Measurements from ENCODE around the gene FEN1. TPM values are rescaled to one million over a fixed set of nuclear protein-coding genes. Genes with fewer than 3 reads are reported as not detected.

Gene FEN1
- total and polyA plus RNA-seq, 2 donors from 2014 or later: 8.5 to 8.8 TPM

GRCh38 chr11:61812736-61813411 lies 20.2 kb downstream of the FEN1 start:
- intact Hi-C loops (cut with DNase I): no loop called here
- Histone ChIP-seq H3K4me1 (ENCODE audit: control insufficient read depth in 2 of 3, insufficient read depth in 2 of 3, low read depth in 1 of 3, low read length in 3 of 3) (peaks cover 0 to 8% (median 0%) of the 10 kb centered on the region in 3 donors), H3K27ac (ENCODE audit: low read depth in 2 of 2, low read length in 2 of 2) (no peak overlapping the region), H3K9ac (ENCODE audit: low read length in 3 of 3) (no peak overlapping the region), H3K9me3 (ENCODE audit: control insufficient read depth in 2 of 3, insufficient read depth in 1 of 3, low read length in 3 of 3) (no peaks in the 10 kb centered on the region), H3K27me3 (ENCODE audit: control insufficient read depth, insufficient read depth, low read length) (no peaks in the 10 kb centered on the region), H3K36me3 (ENCODE audit: control insufficient read depth in 2 of 3, insufficient read depth in 3 of 3, low read length in 3 of 3) (peaks cover 0 to 3% (median 2%) of the 10 kb centered on the region in 3 donors), H3K4me3 (ENCODE audit: low read length in 3 of 3) (no peak overlapping the region)
- FAIRE-seq (no peak), DNase-seq (peak in 1 of 5 donors; percentile 31)
- no peak for TF ChIP-seq CTCF (IDR thresholded peaks at IDR 0.05; ENCODE audit: borderline replicate concordance, extremely low read depth, insufficient read depth)

GRCh38 chr11:61814247-61814957 lies 21.7 kb downstream of the FEN1 start:
- H3K4me3 ChIP-seq (ENCODE audit: low read length in 3 of 3): peak overlapping the region; percentile 49 to 79 (median 54)
- peaks cover 0 to 3% (median 2%) of the 10 kb centered on the region in 3 donors for H3K36me3 ChIP-seq (ENCODE audit: control insufficient read depth in 2 of 3, insufficient read depth in 3 of 3, low read length in 3 of 3)
- H3K27ac ChIP-seq (ENCODE audit: low read depth in 2 of 2, low read length in 2 of 2): peak overlapping the region; percentile 74 to 75
- H3K9ac ChIP-seq (ENCODE audit: low read length in 3 of 3): peak overlapping the region in 2 of 3 donors; percentile 21 to 34
- FAIRE-seq: no peak
- no peak for TF ChIP-seq CTCF (IDR thresholded peaks at IDR 0.05; ENCODE audit: borderline replicate concordance, extremely low read depth, insufficient read depth)
- H3K9me3 ChIP-seq (ENCODE audit: control insufficient read depth in 2 of 3, insufficient read depth in 1 of 3, low read length in 3 of 3): no peaks in the 10 kb centered on the region
- intact Hi-C loops (cut with DNase I): no loop called here
- no peaks in the 10 kb centered on the region for H3K27me3 ChIP-seq (ENCODE audit: control insufficient read depth, insufficient read depth, low read length)
- DNase-seq: peak in 3 of 5 donors; percentile 42 to 58 (median 54)
- peaks cover 0 to 8% (median 0%) of the 10 kb centered on the region in 3 donors for H3K4me1 ChIP-seq (ENCODE audit: control insufficient read depth in 2 of 3, insufficient read depth in 2 of 3, low read depth in 1 of 3, low read length in 3 of 3)

GRCh38 chr11:61814958-61815789 lies 22.5 kb downstream of the FEN1 start:
- intact Hi-C loops (cut with DNase I): no loop called here
- FAIRE-seq: no peak
- peak overlapping the region; percentile 75 to 82 (median 79) for H3K4me3 ChIP-seq (ENCODE audit: low read length in 3 of 3)

More at GRCh38 chr11:61814958-61815789, 22.5 kb downstream of the FEN1 start:
- Histone ChIP-seq H3K27me3 (ENCODE audit: control insufficient read depth, insufficient read depth, low read length) (no peaks in the 10 kb centered on the region), H3K9me3 (ENCODE audit: control insufficient read depth in 2 of 3, insufficient read depth in 1 of 3, low read length in 3 of 3) (no peaks in the 10 kb centered on the region), H3K27ac (ENCODE audit: low read depth in 2 of 2, low read length in 2 of 2) (peak overlapping the region; percentile 93 to 97), H3K4me1 (ENCODE audit: control insufficient read depth in 2 of 3, insufficient read depth in 2 of 3, low read depth in 1 of 3, low read length in 3 of 3) (peaks cover 0 to 8% (median 0%) of the 10 kb centered on the region in 3 donors), H3K36me3 (ENCODE audit: control insufficient read depth in 2 of 3, insufficient read depth in 3 of 3, low read length in 3 of 3) (peaks cover 0 to 3% (median 2%) of the 10 kb centered on the region in 3 donors), H3K9ac (ENCODE audit: low read length in 3 of 3) (peak overlapping the region; percentile 76 to 94 (median 94))
- no peak for TF ChIP-seq CTCF (IDR thresholded peaks at IDR 0.05; ENCODE audit: borderline replicate concordance, extremely low read depth, insufficient read depth)
- peak; percentile 94 to 99 (median 97) for DNase-seq

All from kidney (tissue), 14 donors.